HEK293 (cell line): Measurements from ENCODE around the gene DDX18.
A peak's percentile ranks its signal among the peaks of the same experiment; 100 is the strongest.

ENCODE experiments used
- CTCF ChIA-PET: fragments of 350-600 bp; formaldehyde crosslinking; extraction: SDS; loops from one replicate; lab custom pipeline; 2021; ENCODE audit warnings: antibody characterized with exemption; lab: Yijun Ruan, JAX
- POLR2A ChIA-PET: fragments of 300-600 bp; formaldehyde crosslinking; extraction: SDS; loops from one replicate; lab custom pipeline; 2020; ENCODE audit warnings: antibody characterized with exemption, inconsistent platforms; lab: Yijun Ruan, JAX
- H3K27ac ChIP-seq: fragments of 200-500 bp; sonication (Bioruptor generic); 2 replicates; pipeline ENCODE4 v1.5.1; 2014; ENCODE audit warnings: low read depth, low read length, control low read depth, inconsistent platforms; ENCODE audit errors: extremely low read depth
- H3K36me3 ChIP-seq, 2 experiments: fragments of 200-500 bp in 1 of 2; sonication (Bioruptor generic) in 1 of 2; 1 replicate in 1 of 2; 2 replicates in 1 of 2; pipeline ENCODE4 v1.5.1; 2014 to 2017; ENCODE audit warnings: inconsistent platforms in 2 of 2, low read length in 2 of 2; ENCODE audit not compliant: control insufficient read depth in 2 of 2, insufficient read depth in 1 of 2
- H3K4me1 ChIP-seq: fragments of 200-500 bp; sonication (Bioruptor generic); 2 replicates; pipeline ENCODE4 v1.5.1; 2014; ENCODE audit warnings: mild to moderate bottlenecking, low read length, inconsistent platforms; ENCODE audit not compliant: control insufficient read depth, insufficient read depth
- H3K4me3 ChIP-seq: 2 replicates; pipeline ENCODE4 v1.5.1; 2011; ENCODE audit warnings: low read depth, mild to moderate bottlenecking, control low read depth, low read length, moderate library complexity
- H3K9me3 ChIP-seq: fragments of 200-500 bp; sonication (Bioruptor generic); 2 replicates; pipeline ENCODE4 v1.5.1; 2014; ENCODE audit warnings: low read depth, low read length, inconsistent platforms; ENCODE audit not compliant: control insufficient read depth, insufficient read depth
- REPIN1 ChIP-seq: fragments of 450-650 bp; formaldehyde crosslinking; IDR thresholded peaks from 2 replicates; pipeline ENCODE4 v1.5.1; 2017; ENCODE audit warnings: missing biosample characterization, missing genetic modification characterization, low read depth
- ZNF211 ChIP-seq: fragments of 450-650 bp; formaldehyde crosslinking; IDR thresholded peaks from 2 replicates; pipeline ENCODE4 v1.5.1; 2016; ENCODE audit warnings: low read depth, missing biosample characterization, missing genetic modification characterization
- ZNF26 ChIP-seq: fragments of 450-650 bp; formaldehyde crosslinking; IDR thresholded peaks from 2 replicates; pipeline ENCODE4 v1.5.1; 2016; ENCODE audit warnings: missing biosample characterization, missing genetic modification characterization
- ZNF266 ChIP-seq: fragments of 450-650 bp; formaldehyde crosslinking; IDR thresholded peaks from 2 replicates; pipeline ENCODE4 v1.5.1; 2016; ENCODE audit warnings: missing biosample characterization, missing genetic modification characterization, low read depth
- ZNF544 ChIP-seq: fragments of 450-650 bp; formaldehyde crosslinking; IDR thresholded peaks from 2 replicates; pipeline ENCODE4 v1.5.0; 2017; ENCODE audit warnings: missing biosample characterization, missing genetic modification characterization
- ZNF571 ChIP-seq: fragments of 450-650 bp; formaldehyde crosslinking; IDR thresholded peaks from 2 replicates; pipeline ENCODE4 v1.5.0; 2017; ENCODE audit warnings: missing biosample characterization, missing genetic modification characterization
- ZNF654 ChIP-seq: fragments of 450-650 bp; formaldehyde crosslinking; IDR thresholded peaks from 2 replicates; pipeline ENCODE4 v1.5.1; 2016; ENCODE audit warnings: low read depth, missing biosample characterization, missing genetic modification characterization
- ZNF660 ChIP-seq: fragments of 450-650 bp; IDR thresholded peaks from 2 replicates; pipeline ENCODE4 v1.5.1; 2018; ENCODE audit warnings: missing biosample characterization, mild to moderate bottlenecking, missing genetic modification characterization
- ZNF670 ChIP-seq: fragments of 450-650 bp; formaldehyde crosslinking; IDR thresholded peaks from 2 replicates; pipeline ENCODE4 v1.5.1; 2016; ENCODE audit warnings: missing biosample characterization, missing genetic modification characterization, low read depth
- ZSCAN5A ChIP-seq: fragments of 450-650 bp; formaldehyde crosslinking; IDR thresholded peaks from 2 replicates; pipeline ENCODE4 v1.5.1; 2016; ENCODE audit warnings: missing biosample characterization, missing genetic modification characterization
- TF ChIP-seq, protein P1 (sequence below): fragments of 450-650 bp; formaldehyde crosslinking; IDR thresholded peaks from 2 replicates; pipeline ENCODE4; 2016; ENCODE audit warnings: missing biosample characterization, missing genetic modification characterization
- TF ChIP-seq, protein P2 (sequence below): fragments of 450-650 bp; IDR thresholded peaks from 2 replicates; pipeline ENCODE4 v1.5.1; 2018; ENCODE audit warnings: missing biosample characterization, missing genetic modification characterization
- TF ChIP-seq, protein P3 (sequence below): fragments of 450-650 bp; IDR thresholded peaks from 2 replicates; pipeline ENCODE4 v1.5.1; 2018; ENCODE audit warnings: missing biosample characterization, mild to moderate bottlenecking, missing genetic modification characterization
- TF ChIP-seq, protein P4 (sequence below): fragments of 450-650 bp; formaldehyde crosslinking; IDR thresholded peaks from 2 replicates; pipeline ENCODE4 v1.5.0; 2017; ENCODE audit warnings: missing biosample characterization, missing genetic modification characterization, borderline replicate concordance

DDX18 gene

GRCh38 chr2:117785740-117786139, 28.8 kb upstream of the DDX18 start:
- POLR2A ChIA-PET: no interaction called here
- H3K9me3 ChIP-seq: no peaks in the 10 kb centered on the region
- no peak for TF ChIP-seq ZNF211 (tag by site-specific recombination)
- TF ChIP-seq ZNF660 (tag by site-specific recombination): 0 out of 2 replicates have a peak, but pooled peaks have one; percentile 14
- peak; percentile 40 for TF ChIP-seq ZNF654 (tag by site-specific recombination)
- TF ChIP-seq, protein P1, sequence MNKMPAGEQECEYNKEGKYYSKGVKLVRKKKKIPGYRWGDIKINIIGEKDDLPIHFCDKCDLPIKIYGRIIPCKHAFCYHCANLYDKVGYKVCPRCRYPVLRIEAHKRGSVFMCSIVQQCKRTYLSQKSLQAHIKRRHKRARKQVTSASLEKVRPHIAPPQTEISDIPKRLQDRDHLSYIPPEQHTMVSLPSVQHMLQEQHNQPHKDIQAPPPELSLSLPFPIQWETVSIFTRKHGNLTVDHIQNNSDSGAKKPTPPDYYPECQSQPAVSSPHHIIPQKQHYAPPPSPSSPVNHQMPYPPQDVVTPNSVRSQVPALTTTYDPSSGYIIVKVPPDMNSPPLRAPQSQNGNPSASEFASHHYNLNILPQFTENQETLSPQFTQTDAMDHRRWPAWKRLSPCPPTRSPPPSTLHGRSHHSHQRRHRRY (tag by site-specific recombination): no peak
- H3K4me1 ChIP-seq: no peaks in the 10 kb centered on the region
- no peak overlapping the region for H3K27ac ChIP-seq
- CTCF ChIA-PET: interaction anchor here (0.6 to 2.2 kb wide), 9 partner anchors 9 to 319 kb away, joined by 3 to 16 read pairs (median 4); partner anchors contain the start of gene DDX18
- H3K4me3 ChIP-seq: no peak overlapping the region
- no peaks in the 10 kb centered on the region for H3K36me3 ChIP-seq

GRCh38 chr2:117786520-117786919, 28.0 kb upstream of the DDX18 start:
- Histone ChIP-seq H3K4me3 (no peak overlapping the region), H3K4me1 (no peaks in the 10 kb centered on the region), H3K36me3 (no peaks in the 10 kb centered on the region), H3K27ac (no peak overlapping the region), H3K9me3 (no peaks in the 10 kb centered on the region)
- no peak for TF ChIP-seq ZNF26
- TF ChIP-seq, protein P2, sequence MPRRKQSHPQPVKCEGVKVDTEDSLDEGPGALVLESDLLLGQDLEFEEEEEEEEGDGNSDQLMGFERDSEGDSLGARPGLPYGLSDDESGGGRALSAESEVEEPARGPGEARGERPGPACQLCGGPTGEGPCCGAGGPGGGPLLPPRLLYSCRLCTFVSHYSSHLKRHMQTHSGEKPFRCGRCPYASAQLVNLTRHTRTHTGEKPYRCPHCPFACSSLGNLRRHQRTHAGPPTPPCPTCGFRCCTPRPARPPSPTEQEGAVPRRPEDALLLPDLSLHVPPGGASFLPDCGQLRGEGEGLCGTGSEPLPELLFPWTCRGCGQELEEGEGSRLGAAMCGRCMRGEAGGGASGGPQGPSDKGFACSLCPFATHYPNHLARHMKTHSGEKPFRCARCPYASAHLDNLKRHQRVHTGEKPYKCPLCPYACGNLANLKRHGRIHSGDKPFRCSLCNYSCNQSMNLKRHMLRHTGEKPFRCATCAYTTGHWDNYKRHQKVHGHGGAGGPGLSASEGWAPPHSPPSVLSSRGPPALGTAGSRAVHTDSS (tag by site-specific recombination): no peak
- TF ChIP-seq ZNF670 (tag by site-specific recombination): no peak
- TF ChIP-seq ZNF266 (tag by site-specific recombination): no peak
- no peak for TF ChIP-seq REPIN1
- TF ChIP-seq ZNF571 (tag by site-specific recombination): no peak
- TF ChIP-seq, protein P3, sequence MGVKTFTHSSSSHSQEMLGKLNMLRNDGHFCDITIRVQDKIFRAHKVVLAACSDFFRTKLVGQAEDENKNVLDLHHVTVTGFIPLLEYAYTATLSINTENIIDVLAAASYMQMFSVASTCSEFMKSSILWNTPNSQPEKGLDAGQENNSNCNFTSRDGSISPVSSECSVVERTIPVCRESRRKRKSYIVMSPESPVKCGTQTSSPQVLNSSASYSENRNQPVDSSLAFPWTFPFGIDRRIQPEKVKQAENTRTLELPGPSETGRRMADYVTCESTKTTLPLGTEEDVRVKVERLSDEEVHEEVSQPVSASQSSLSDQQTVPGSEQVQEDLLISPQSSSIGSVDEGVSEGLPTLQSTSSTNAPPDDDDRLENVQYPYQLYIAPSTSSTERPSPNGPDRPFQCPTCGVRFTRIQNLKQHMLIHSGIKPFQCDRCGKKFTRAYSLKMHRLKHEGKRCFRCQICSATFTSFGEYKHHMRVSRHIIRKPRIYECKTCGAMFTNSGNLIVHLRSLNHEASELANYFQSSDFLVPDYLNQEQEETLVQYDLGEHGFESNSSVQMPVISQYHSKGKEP: no peak
- TF ChIP-seq, protein P4, sequence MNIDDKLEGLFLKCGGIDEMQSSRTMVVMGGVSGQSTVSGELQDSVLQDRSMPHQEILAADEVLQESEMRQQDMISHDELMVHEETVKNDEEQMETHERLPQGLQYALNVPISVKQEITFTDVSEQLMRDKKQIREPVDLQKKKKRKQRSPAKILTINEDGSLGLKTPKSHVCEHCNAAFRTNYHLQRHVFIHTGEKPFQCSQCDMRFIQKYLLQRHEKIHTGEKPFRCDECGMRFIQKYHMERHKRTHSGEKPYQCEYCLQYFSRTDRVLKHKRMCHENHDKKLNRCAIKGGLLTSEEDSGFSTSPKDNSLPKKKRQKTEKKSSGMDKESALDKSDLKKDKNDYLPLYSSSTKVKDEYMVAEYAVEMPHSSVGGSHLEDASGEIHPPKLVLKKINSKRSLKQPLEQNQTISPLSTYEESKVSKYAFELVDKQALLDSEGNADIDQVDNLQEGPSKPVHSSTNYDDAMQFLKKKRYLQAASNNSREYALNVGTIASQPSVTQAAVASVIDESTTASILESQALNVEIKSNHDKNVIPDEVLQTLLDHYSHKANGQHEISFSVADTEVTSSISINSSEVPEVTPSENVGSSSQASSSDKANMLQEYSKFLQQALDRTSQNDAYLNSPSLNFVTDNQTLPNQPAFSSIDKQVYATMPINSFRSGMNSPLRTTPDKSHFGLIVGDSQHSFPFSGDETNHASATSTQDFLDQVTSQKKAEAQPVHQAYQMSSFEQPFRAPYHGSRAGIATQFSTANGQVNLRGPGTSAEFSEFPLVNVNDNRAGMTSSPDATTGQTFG: no peak
- no peak for TF ChIP-seq ZSCAN5A
- no peak for TF ChIP-seq ZNF544 (tag by site-specific recombination)
- POLR2A ChIA-PET: no interaction called here
- CTCF ChIA-PET: interaction anchor here (0.6 to 2.2 kb wide), 10 partner anchors 14 to 320 kb away, joined by 3 to 16 read pairs (median 4); no protein-coding TSS in a partner anchor
